HepG2 (cell line): ENCODE results near the gene GPBAR1. TPM values are rescaled to one million over a fixed set of nuclear protein-coding genes. Genes with fewer than 3 reads are reported as not detected.
A peak's percentile ranks its signal among the peaks of the same experiment; 100 is the strongest.

Experiments used
- BCL3 ChIP-seq: sonication (generic); formaldehyde crosslinking; IDR thresholded peaks from 2 replicates; pipeline ENCODE4 v1.5.1; 2020; ENCODE audit warnings: mild to moderate bottlenecking, missing genetic modification reagents, moderate library complexity
- E2F1 ChIP-seq: sonication (generic); formaldehyde crosslinking; IDR thresholded peaks from 2 replicates; pipeline ENCODE4 v1.5.0; 2020; ENCODE audit warnings: missing genetic modification reagents
- FOXK1 ChIP-seq: sonication (generic); formaldehyde crosslinking; IDR thresholded peaks from 2 replicates; pipeline ENCODE4 v1.4.0; 2020; ENCODE audit warnings: low read depth, missing genetic modification reagents, borderline replicate concordance
- HBP1 ChIP-seq: IDR thresholded peaks from 2 replicates; pipeline ENCODE4 v1.6.1; 2016; ENCODE audit warnings: low read depth, control low read depth
- MYPOP ChIP-seq: sonication (generic); formaldehyde crosslinking; IDR thresholded peaks from 2 replicates; pipeline ENCODE4 v1.8.1; 2023; ENCODE audit warnings: mild to moderate bottlenecking, moderate library complexity, missing genetic modification reagents
- PAXIP1 ChIP-seq: sonication (generic); formaldehyde crosslinking; conservative IDR thresholded peaks from 2 replicates; pipeline ENCODE4 v1.4.0; 2020; ENCODE audit warnings: mild to moderate bottlenecking, missing genetic modification reagents, moderate library complexity
- SALL1 ChIP-seq: sonication (generic); formaldehyde crosslinking; IDR thresholded peaks from 2 replicates; pipeline ENCODE4 v1.8.0; 2022; ENCODE audit warnings: mild to moderate bottlenecking, missing genetic modification reagents
- SKI ChIP-seq: fragments of 450-650 bp; IDR thresholded peaks from one replicate; pipeline ENCODE4 v1.6.1; 2018; ENCODE audit warnings: mild to moderate bottlenecking; ENCODE audit not compliant: partially characterized antibody
- ZBED4 ChIP-seq: sonication (generic); formaldehyde crosslinking; IDR thresholded peaks from 2 replicates; pipeline ENCODE4 v1.4.0; 2020; ENCODE audit warnings: missing genetic modification reagents, borderline replicate concordance
- ZBTB43 ChIP-seq: sonication (generic); formaldehyde crosslinking; conservative IDR thresholded peaks from 2 replicates; pipeline ENCODE4 v1.4.0; 2020; ENCODE audit warnings: missing genetic modification reagents
- ZBTB7B ChIP-seq: sonication (generic); formaldehyde crosslinking; IDR thresholded peaks from 2 replicates; pipeline ENCODE4 v1.4.0; 2020; ENCODE audit warnings: missing genetic modification reagents
- ZFP36 ChIP-seq: fragments of 150-350 bp; IDR thresholded peaks from 2 replicates; pipeline ENCODE4 v1.6.1; 2018; ENCODE audit warnings: borderline replicate concordance, low read length, low read depth; ENCODE audit not compliant: partially characterized antibody
- ZNF17 ChIP-seq: sonication (generic); formaldehyde crosslinking; IDR thresholded peaks from 2 replicates; pipeline ENCODE4 v1.5.0; 2020; ENCODE audit warnings: mild to moderate bottlenecking, missing genetic modification reagents
- polyA plus RNA-seq, 8 experiments: library from polyadenylated mRNA; depleted of rRNA in 3 of 8; stranded (reverse) in 7 of 8; unstranded in 1 of 8; fragments of >200 nt; fragmentation: Illumina TruSeq in 4 of 8; extraction: Trizol in 4 of 8; gene quantifications; 2 replicates each; pipeline versions ENCODE4 v1.2.1 to v1.2.3, GENCODE V29; 2011 to 2016; ENCODE audit warnings: low read depth in 4 of 8, missing spikeins in 1 of 8, mixed read lengths in 1 of 8; ENCODE audit not compliant: insufficient read depth in 1 of 8
- total RNA-seq, 5 experiments: library from RNA; depleted of rRNA; stranded (reverse); fragments of >200 nt; fragmentation: Illumina TruSeq; extraction: Trizol; gene quantifications; 2 replicates each; pipeline ENCODE4 v1.2.3, GENCODE V29; 2016; ENCODE audit warnings: low read depth in 1 of 5

Gene GPBAR1
- total and polyA plus RNA-seq, 2 of the 13 experiments (the other 11 are each of a cell fraction or from before 2014, with no cell fraction given), result 0.05 to 0.09 TPM

GRCh38 chr2:218217360-218218267 lies 43.2 kb upstream of the GPBAR1 start (continued):
- TF ChIP-seq ZBED4, result no peak
- TF ChIP-seq HBP1 (CRISPR knock-in tag), result 0 out of 2 replicates have a peak, but pooled peaks have one; percentile 46
- no peak for TF ChIP-seq FOXK1
- no peak for TF ChIP-seq SKI
- TF ChIP-seq BCL3 (CRISPR knock-in tag), result no peak; the same call in 1 of the 2 replicates
- no peak for TF ChIP-seq ZBTB7B (CRISPR knock-in tag)
- TF ChIP-seq ZFP36, result no peak
- TF ChIP-seq ZBTB43 (CRISPR knock-in tag), result no peak
- no peak for TF ChIP-seq ZNF17 (CRISPR knock-in tag)
- no peak for TF ChIP-seq PAXIP1 (CRISPR knock-in tag)
- no peak for TF ChIP-seq MYPOP
- TF ChIP-seq E2F1, result no peak
- no peak for TF ChIP-seq SALL1 (CRISPR knock-in tag)
